GM19397 (cell line): ENCODE data around the gene ATG13.
"Not testable (repeated sequence)": the region's sequence is repeated elsewhere in the genome, so short reads cannot be mapped to it uniquely, and the experiment has no call there.

Source experiments
- ATAC-seq: cut with Tn5 transposase; IDR thresholded peaks from one replicate; pipeline ENCODE4 v1.9.1; 2021; ENCODE audit warnings: mild to moderate bottlenecking, moderate library complexity; ENCODE audit not compliant: unreplicated experiment

ATG13 gene

GRCh38 chr11:46617134-46617971 is at the start of gene ATG13, which contains the start of gene HARBI1:
Gene ATG13, plus strand, starts transcription at chr11:46617553. Its CDS starts 26,739 bp downstream, at chr11:46644292.
Gene HARBI1, minus strand, starts transcription at chr11:46617227. Its CDS starts 990 bp downstream, at chr11:46616237.
- peak; percentile 99 for ATAC-seq

- no peak for ATAC-seq
Measured at GRCh38 chr11:46570790-46571398, 46.5 kb upstream of the ATG13 start.

GRCh38 chr11:46574656-46575055 is 42.7 kb upstream of the ATG13 start:
- no peak for ATAC-seq

- ATAC-seq = no peak
Measured at GRCh38 chr11:46577058-46577457, 40.3 kb upstream of the ATG13 start.

- no peak for ATAC-seq
Measured at GRCh38 chr11:46582588-46582987, 34.8 kb upstream of the ATG13 start.

GRCh38 chr11:46583513-46583912 is 33.8 kb upstream of the ATG13 start:
- ATAC-seq = not testable (repeated sequence)

- ATAC-seq = no peak
Measured at GRCh38 chr11:46588131-46588530, 29.2 kb upstream of the ATG13 start.

GRCh38 chr11:46588915-46589314 is 28.4 kb upstream of the ATG13 start:
- no peak for ATAC-seq

GRCh38 chr11:46590740-46591605 is 26.4 kb upstream of the ATG13 start:
- no peak for ATAC-seq

GRCh38 chr11:46593550-46594373 is 23.6 kb upstream of the ATG13 start, which contains the start of gene AMBRA1:
Gene AMBRA1, minus strand, starts transcription at chr11:46594023. Its CDS starts 45,643 bp downstream, at chr11:46548380.
- ATAC-seq = peak; percentile 77

GRCh38 chr11:46594374-46594700 is 23.0 kb upstream of the ATG13 start:
- no peak for ATAC-seq

GRCh38 chr11:46594785-46595184 is 22.6 kb upstream of the ATG13 start:
- ATAC-seq = no peak

GRCh38 chr11:46597155-46597554 is 20.2 kb upstream of the ATG13 start:
- no peak for ATAC-seq

- no peak for ATAC-seq
Measured at GRCh38 chr11:46597609-46598219, 19.6 kb upstream of the ATG13 start.

GRCh38 chr11:46599340-46600193 is 17.8 kb upstream of the ATG13 start:
- no peak for ATAC-seq

- no peak for ATAC-seq
Measured at GRCh38 chr11:46600194-46600960, 17.0 kb upstream of the ATG13 start.

GRCh38 chr11:46601129-46601528 is 16.2 kb upstream of the ATG13 start:
- no peak for ATAC-seq

GRCh38 chr11:46603704-46604308 is 13.5 kb upstream of the ATG13 start:
- no peak for ATAC-seq
